Activated T-cell treated with anti-CD3 and anti-CD28 coated beads for 24 hours (primary cell): ENCODE data around the gene TMCO1.
"Not testable (repeated sequence)": the region's sequence is repeated elsewhere in the genome, so short reads cannot be mapped to it uniquely, and the experiment has no call there.

Experiments used
- DNase-seq: peaks from one replicate; pipeline ENCODE4 v3.0.0-alpha.2; 2020; ENCODE audit warnings: low read depth

Gene TMCO1

GRCh38 chr1:165768513-165769394, at the start of gene TMCO1:
Gene TMCO1 (minus strand): TSS chr1:165768868. CDS start chr1:165768751, 117 bp downstream.
- peak; percentile 92 for DNase-seq

- no peak for DNase-seq
These were observed 48.3 kb upstream of the TMCO1 start for GRCh38 chr1:165816826-165817497.

GRCh38 chr1:165816157-165816556, 47.5 kb upstream of the TMCO1 start:
- no peak for DNase-seq

- DNase-seq = no peak
These were observed 47.1 kb upstream of the TMCO1 start for GRCh38 chr1:165815725-165816124.

GRCh38 chr1:165807613-165808012, 38.9 kb upstream of the TMCO1 start:
- DNase-seq = no peak

GRCh38 chr1:165804513-165804912, 35.8 kb upstream of the TMCO1 start:
- DNase-seq = not testable (repeated sequence)

GRCh38 chr1:165799387-165799786, 30.7 kb upstream of the TMCO1 start:
- no peak for DNase-seq

- no peak for DNase-seq
These were observed 27.2 kb upstream of the TMCO1 start for GRCh38 chr1:165795894-165796293.

GRCh38 chr1:165793951-165794350, 25.3 kb upstream of the TMCO1 start:
- no peak for DNase-seq

- no peak for DNase-seq
These were observed 19.1 kb upstream of the TMCO1 start for GRCh38 chr1:165787741-165788140.

- DNase-seq = not testable (repeated sequence)
These were observed 14.9 kb upstream of the TMCO1 start for GRCh38 chr1:165783519-165783918.

- not testable (repeated sequence) for DNase-seq
These were observed 9.5 kb upstream of the TMCO1 start for GRCh38 chr1:165778197-165778596.

GRCh38 chr1:165773324-165773965, 4.8 kb upstream of the TMCO1 start:
- no peak for DNase-seq

- no peak for DNase-seq
These were observed 4.1 kb upstream of the TMCO1 start for GRCh38 chr1:165772739-165773138.

GRCh38 chr1:165764277-165764676, 4.4 kb downstream of the TMCO1 start:
- no peak for DNase-seq

GRCh38 chr1:165763442-165763841, 5.2 kb downstream of the TMCO1 start:
- no peak for DNase-seq

- DNase-seq = no peak
These were observed 5.9 kb downstream of the TMCO1 start for GRCh38 chr1:165762725-165763124.

GRCh38 chr1:165759095-165759494, 9.6 kb downstream of the TMCO1 start:
- DNase-seq = no peak

GRCh38 chr1:165755393-165756010, 13.2 kb downstream of the TMCO1 start:
- no peak for DNase-seq

GRCh38 chr1:165753934-165754333, 14.7 kb downstream of the TMCO1 start:
- DNase-seq = no peak

- DNase-seq = no peak
These were observed 20.1 kb downstream of the TMCO1 start for GRCh38 chr1:165748550-165748949.
